ENCODE data around the gene KCNQ4.

Gene KCNQ4

GRCh38 chr1:40783001-40783905 lies at the start of gene KCNQ4:
KCNQ4 (plus strand) TSS chr1:40783787; CDS start chr1:40784094, 307 bp downstream.
- Mint-ChIP-seq H3K27me3 (peaks cover 15% of the 10 kb centered on the region), H3K9me3 (no peaks in the 10 kb centered on the region), H3K27ac (peak within 1 kb of the TSS; percentile 68), H3K36me3 (peaks cover 3% of the 10 kb centered on the region), H3K4me1 (peaks cover 8% of the 10 kb centered on the region), H3K4me3 (peak within 1 kb of the TSS; percentile 85)

- peak overlapping the region; percentile 23 for H3K27ac Mint-ChIP-seq
- no peak overlapping the region for H3K4me3 Mint-ChIP-seq
- no peaks in the 10 kb centered on the region for H3K27me3 Mint-ChIP-seq
- H3K36me3 Mint-ChIP-seq: peaks cover 10% of the 10 kb centered on the region
- peaks cover 56% of the 10 kb centered on the region for H3K4me1 Mint-ChIP-seq
- H3K9me3 Mint-ChIP-seq: no peaks in the 10 kb centered on the region
These were observed 48.5 kb upstream of the KCNQ4 start for GRCh38 chr1:40734882-40735628.

DNA sequence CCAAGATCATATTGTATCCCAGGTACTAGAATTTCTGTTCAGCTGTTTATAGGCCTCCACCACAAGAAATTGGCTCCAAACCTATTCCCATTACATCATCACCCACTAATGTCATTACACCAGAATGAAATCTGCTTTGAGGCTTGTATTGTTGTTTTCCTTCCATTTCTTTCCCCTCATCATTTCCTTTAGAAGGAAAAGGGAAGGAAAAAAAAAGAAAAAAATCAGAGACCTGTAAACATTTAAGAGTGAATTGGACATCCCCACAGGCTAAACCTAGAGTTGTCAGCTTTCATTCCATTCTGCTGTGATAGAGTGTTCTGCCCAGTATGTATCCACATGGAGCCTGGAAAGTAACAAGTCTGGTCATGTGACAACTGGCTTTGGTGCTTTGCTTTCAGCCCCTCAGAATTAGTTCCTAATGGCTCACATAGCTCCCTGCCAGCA lies 47.5 kb upstream of the KCNQ4 start:
- Mint-ChIP-seq H3K36me3 (peaks cover 14% of the 10 kb centered on the region), H3K4me3 (no peak overlapping the region), H3K4me1 (peaks cover 61% of the 10 kb centered on the region), H3K9me3 (no peaks in the 10 kb centered on the region), H3K27ac (no peak overlapping the region), H3K27me3 (no peaks in the 10 kb centered on the region)

DNA sequence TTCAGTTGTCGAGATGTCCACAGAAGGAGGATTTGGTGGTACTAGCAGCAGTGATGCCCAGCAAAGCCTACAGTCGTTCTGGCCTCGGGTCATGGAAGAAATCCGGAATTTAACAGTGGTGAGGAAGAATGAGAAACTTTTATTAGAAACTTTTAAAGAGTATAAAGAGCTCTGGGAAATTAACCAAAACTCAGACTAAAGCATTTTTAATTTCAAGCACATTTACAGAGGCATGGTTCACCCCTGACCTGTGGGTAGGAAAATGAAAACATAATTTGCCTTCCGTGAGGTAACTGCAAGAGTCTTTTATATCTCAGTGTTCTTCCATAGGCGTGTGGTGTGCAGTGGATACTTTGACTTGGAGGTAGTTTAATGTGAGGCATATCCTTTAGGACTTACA lies 44.8 kb upstream of the KCNQ4 start:
- Mint-ChIP-seq H3K4me1 (peaks cover 65% of the 10 kb centered on the region), H3K9me3 (no peaks in the 10 kb centered on the region), H3K4me3 (no peak overlapping the region), H3K36me3 (peaks cover 18% of the 10 kb centered on the region), H3K27me3 (no peaks in the 10 kb centered on the region), H3K27ac (no peak overlapping the region)

- Mint-ChIP-seq H3K4me3 (no peak overlapping the region), H3K27ac (no peak overlapping the region), H3K9me3 (no peaks in the 10 kb centered on the region), H3K27me3 (no peaks in the 10 kb centered on the region), H3K4me1 (peaks cover 65% of the 10 kb centered on the region), H3K36me3 (peaks cover 18% of the 10 kb centered on the region)
These were observed 44.1 kb upstream of the KCNQ4 start for GRCh38 chr1:40739455-40740008.

DNA sequence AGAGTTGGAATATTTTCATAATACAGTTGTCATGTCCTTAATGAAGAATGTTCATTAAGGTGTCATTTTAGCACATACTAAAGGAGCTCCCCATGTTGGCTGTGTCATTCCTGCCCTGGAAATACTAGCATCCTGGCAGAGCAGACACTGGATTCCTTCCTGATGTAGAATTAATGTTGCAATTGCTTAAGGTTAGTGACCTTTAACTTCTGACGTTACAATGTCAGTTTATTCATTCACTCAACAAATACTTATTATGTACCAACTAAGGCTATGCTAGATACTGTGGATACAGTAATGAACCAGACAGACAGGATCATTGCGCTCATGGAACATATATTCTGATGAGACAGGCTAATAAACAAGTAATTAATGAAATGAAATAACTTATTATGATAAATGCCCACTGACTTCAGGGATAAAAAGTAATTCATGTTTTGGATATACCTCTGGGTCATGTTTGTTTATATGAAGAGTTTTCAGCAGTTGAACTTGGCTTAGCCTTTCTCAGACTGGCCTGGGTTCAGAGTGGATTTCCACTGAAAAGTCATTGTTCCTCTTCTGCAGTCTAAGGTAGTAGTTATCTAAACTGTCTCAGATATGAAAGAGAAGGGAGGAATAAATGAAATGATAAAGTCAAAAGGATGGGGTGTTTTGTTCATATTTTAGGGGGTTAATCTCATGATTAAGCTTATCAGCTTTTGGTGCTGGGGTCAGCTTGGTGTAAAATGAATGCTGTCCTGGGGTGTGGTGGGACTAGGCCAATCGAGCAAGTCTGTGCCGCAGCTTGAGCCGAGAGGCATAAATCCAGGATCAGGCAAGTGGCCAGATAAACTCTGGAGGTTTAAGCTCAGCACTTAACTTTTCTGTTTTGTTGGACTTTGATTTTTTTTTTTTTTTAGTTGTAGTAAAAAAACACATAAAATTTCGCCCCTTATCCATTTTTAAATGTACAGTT lies 43.3 kb upstream of the KCNQ4 start:
- H3K4me1 Mint-ChIP-seq: peaks cover 64% of the 10 kb centered on the region
- no peak overlapping the region for H3K4me3 Mint-ChIP-seq
- H3K36me3 Mint-ChIP-seq: peaks cover 18% of the 10 kb centered on the region
- H3K27ac Mint-ChIP-seq: no peak overlapping the region
- H3K27me3 Mint-ChIP-seq: no peaks in the 10 kb centered on the region
- no peaks in the 10 kb centered on the region for H3K9me3 Mint-ChIP-seq

GRCh38 chr1:40740997-40741736 lies 42.4 kb upstream of the KCNQ4 start:
- Mint-ChIP-seq H3K4me3 (no peak overlapping the region), H3K27me3 (no peaks in the 10 kb centered on the region), H3K36me3 (peaks cover 20% of the 10 kb centered on the region), H3K4me1 (peaks cover 66% of the 10 kb centered on the region), H3K27ac (peak overlapping the region; percentile 35), H3K9me3 (no peaks in the 10 kb centered on the region)

DNA sequence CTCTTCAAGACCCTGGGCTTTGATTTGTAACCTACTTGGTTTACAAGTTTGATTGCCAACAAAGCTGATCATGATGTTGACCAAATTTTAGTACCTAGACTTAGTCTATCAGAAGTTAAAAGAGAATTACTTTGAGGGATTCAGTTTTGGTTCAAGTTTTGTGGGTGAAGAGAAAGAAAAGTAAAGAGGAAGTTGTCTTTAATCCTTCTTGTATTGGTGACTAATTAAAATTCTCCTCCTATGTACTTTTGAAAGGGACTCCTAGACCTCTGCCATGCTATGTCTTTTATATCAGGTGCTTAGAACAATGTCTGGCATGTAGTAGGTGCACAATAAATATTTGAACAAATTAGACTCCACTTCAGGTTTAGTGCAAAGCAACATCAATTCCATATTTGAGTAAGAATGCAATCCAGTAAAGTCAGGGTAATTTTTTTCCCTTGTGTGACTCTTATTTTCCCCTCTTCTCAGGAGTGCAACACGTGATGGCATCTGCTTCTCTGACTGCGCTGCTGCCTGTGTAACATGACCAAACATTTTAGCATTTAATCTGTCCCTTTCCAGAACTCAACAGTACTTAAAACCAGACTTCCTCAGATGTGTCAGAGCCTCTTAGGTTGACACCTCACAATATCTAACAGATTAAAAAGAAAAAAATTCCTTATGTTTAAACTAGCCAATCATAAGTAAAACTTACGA lies 41.1 kb upstream of the KCNQ4 start:
- Mint-ChIP-seq H3K9me3 (no peaks in the 10 kb centered on the region), H3K27ac (peak overlapping the region; percentile 88), H3K27me3 (no peaks in the 10 kb centered on the region), H3K4me1 (peaks cover 64% of the 10 kb centered on the region), H3K36me3 (peaks cover 20% of the 10 kb centered on the region), H3K4me3 (no peak overlapping the region)

- peak overlapping the region; percentile 15 for H3K27ac Mint-ChIP-seq
- H3K9me3 Mint-ChIP-seq: no peaks in the 10 kb centered on the region
- peaks cover 63% of the 10 kb centered on the region for H3K4me1 Mint-ChIP-seq
- H3K4me3 Mint-ChIP-seq: no peak overlapping the region
- H3K27me3 Mint-ChIP-seq: no peaks in the 10 kb centered on the region
- peaks cover 20% of the 10 kb centered on the region for H3K36me3 Mint-ChIP-seq
These were observed 40.1 kb upstream of the KCNQ4 start for GRCh38 chr1:40743452-40743851.

DNA sequence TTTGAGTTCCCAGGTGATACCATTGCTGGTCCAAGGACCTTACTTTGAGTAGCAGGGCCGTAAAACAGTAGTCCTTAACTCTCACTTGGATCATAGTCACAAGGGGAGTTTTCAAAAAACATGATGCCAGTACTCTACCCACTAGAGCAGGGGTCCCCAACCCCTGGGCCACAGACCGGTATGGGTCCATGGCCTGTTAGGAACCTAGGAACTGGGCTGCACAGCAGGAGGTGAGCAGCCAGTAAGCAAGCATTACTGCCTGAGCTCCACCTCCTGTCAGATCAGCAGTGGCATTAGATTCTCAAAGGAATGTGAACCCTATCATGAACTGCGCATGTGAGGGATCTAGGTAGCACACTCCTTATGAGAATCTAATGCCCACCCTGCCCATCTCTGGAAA lies 39.7 kb upstream of the KCNQ4 start:
- peak overlapping the region; percentile 15 for H3K27ac Mint-ChIP-seq
- peaks cover 59% of the 10 kb centered on the region for H3K4me1 Mint-ChIP-seq
- H3K27me3 Mint-ChIP-seq: no peaks in the 10 kb centered on the region
- H3K4me3 Mint-ChIP-seq: no peak overlapping the region
- H3K36me3 Mint-ChIP-seq: peaks cover 17% of the 10 kb centered on the region
- H3K9me3 Mint-ChIP-seq: no peaks in the 10 kb centered on the region

DNA sequence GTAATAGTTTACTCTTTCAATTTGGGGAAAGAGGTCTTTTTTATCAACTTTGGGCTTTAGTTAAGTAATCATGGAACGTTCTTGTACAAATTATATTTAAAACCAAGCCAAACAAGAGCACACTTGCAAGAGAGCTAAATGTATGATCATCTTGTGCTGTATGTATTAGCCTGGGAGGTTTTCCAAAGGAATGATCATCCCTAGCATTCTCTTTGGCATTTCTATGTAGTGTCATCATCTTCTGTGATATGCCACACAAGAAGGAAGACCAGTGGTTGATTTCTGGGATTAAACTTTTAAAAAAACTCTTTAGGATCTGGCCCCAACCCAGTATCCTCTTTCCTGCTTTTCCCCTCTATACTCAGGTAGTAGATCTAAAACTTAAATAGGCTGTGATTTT lies 38.4 kb upstream of the KCNQ4 start:
- Mint-ChIP-seq H3K4me1 (peaks cover 46% of the 10 kb centered on the region), H3K27ac (peak overlapping the region; percentile 19)

DNA sequence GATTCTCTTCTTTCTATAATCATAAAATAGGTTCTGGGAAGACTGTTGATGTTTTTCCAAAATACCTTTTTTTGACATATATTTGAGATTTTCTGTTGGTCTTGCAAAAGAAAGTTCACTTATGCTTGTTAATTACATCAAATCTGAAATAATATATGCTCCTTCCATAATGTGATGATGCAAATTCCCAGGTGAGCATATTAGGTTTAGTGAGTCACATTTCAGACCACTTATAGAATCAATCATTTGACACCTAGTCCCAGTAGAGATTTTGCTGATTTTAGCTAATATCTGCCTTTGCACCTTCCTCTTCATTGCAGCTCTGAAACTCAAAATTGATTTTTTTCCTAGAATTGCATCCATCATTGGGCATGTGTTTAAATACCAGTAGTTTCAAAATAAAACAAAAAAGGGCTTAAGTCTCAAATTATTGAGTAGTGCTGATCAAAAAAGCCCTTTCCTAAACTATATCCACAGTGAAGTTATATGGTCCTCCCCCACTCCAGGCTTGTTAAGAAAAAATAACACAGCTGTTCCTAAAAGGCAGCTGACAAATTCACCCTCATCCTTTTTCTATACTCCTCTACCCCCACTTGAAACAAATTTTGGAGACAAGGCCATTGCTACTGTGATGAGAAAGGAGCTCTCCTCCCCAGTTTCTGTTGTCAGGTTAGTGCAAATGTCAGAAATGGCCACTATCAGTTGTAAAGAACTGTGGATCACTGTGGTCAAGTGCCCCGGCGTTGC lies 37.1 kb upstream of the KCNQ4 start:
- Mint-ChIP-seq H3K4me1 (peaks cover 42% of the 10 kb centered on the region), H3K4me3 (no peak overlapping the region), H3K27ac (no peak overlapping the region), H3K9me3 (no peaks in the 10 kb centered on the region), H3K27me3 (no peaks in the 10 kb centered on the region), H3K36me3 (peaks cover 9% of the 10 kb centered on the region)

More for the DNA sequence above, 38.4 kb upstream of the KCNQ4 start:
- Mint-ChIP-seq H3K36me3 (peaks cover 13% of the 10 kb centered on the region), H3K9me3 (no peaks in the 10 kb centered on the region), H3K4me3 (no peak overlapping the region), H3K27me3 (no peaks in the 10 kb centered on the region)
